GM21367 (cell line): Measurements from ENCODE around the gene SDHA.
"Not testable (repeated sequence)": the region's sequence is repeated elsewhere in the genome, so short reads cannot be mapped to it uniquely, and the experiment has no call there.

Source experiments
- ATAC-seq: cut with Tn5 transposase; IDR thresholded peaks from one replicate; pipeline ENCODE4 v1.9.1; 2021; ENCODE audit not compliant: unreplicated experiment

The SDHA gene

DNA sequence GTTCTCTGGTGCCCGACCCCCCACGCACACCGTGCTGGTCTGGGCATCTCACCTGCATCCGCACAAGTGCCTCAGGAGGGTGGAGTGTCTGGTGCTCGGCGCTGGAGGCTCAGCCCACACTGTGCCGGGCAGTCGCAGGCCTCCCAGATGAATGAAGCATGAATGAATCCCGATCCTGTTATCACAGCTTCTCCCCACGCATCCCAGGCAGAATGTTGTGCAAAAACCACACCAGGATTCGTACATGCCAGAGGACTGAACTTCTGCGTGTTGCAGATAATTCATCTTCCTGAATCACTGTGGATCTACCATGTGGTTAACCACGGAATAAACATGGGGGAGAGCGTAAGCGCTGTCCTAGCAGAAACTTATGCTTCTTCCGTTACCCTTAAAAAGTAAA is 78.8 kb downstream of the SDHA start:
- ATAC-seq, result not testable (repeated sequence)

DNA sequence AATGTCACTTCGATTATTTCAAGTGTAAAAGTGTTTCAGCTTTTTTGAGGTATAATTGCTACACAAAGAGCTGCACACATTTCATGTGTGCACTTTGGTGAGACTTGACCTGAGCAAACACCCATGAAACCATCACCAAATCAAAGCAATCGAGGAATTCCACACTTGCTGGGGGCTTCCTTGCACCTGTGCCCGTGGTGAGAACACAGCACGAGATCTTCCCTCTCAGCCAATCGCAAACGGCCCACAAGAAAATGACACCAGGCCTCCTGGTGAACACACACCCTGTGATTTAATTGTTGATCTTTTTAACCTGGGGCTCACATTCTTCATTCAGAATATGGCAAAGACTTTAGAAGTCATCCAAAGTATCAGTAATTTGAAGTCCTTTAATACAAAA is 79.3 kb downstream of the SDHA start:
- ATAC-seq, result not testable (repeated sequence)

- ATAC-seq, result not testable (repeated sequence)
These were observed 80.0 kb downstream of the SDHA start for GRCh38 chr5:297991-298736.

GRCh38 chr5:298737-299125 is 80.6 kb downstream of the SDHA start:
- no peak for ATAC-seq

DNA sequence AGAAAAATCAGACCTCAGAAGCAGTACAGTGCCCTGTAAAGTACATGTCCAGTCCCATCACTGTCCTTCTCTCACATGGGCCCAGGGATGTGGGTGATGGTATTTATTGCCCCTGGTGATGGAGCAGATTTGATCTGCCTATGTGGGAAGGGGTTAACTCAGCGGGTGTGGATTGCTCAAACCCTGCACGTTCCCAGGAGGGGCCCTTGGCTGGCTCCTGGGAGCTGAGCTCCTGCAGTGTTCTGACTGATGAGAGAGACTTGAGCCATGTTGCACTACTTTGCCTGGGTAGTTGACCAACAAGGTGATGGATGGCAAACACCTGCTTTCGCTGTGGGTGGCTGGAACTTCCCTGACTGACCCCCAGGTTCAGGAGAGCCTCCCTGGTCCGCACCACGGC is 81.8 kb downstream of the SDHA start:
- not testable (repeated sequence) for ATAC-seq

GRCh38 chr5:300691-301435 is 82.7 kb downstream of the SDHA start:
- ATAC-seq, result not testable (repeated sequence)

- not testable (repeated sequence) for ATAC-seq
These were observed 84.3 kb downstream of the SDHA start for GRCh38 chr5:302416-302815.

GRCh38 chr5:302966-303365 is 84.8 kb downstream of the SDHA start:
- ATAC-seq, result no peak

DNA sequence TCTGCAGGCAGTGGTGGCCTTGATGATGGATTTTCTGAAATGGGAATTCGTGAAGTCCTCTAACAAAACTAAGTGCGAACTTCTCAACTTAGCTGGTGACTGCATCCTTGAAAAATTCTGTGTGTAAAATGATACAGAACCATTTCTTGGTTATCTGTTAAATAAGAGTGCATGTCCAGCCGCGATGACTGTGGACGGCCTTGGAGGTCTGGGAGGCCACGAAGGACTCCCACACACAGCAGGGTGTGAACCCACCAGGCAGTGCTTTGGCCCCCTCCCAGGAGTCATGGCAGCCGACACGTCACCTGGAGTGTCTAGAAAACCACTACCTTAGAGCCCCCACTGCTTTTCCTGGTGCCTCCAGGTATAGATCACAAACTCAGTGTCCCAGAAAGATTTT is 85.6 kb downstream of the SDHA start:
- ATAC-seq, result not testable (repeated sequence)

DNA sequence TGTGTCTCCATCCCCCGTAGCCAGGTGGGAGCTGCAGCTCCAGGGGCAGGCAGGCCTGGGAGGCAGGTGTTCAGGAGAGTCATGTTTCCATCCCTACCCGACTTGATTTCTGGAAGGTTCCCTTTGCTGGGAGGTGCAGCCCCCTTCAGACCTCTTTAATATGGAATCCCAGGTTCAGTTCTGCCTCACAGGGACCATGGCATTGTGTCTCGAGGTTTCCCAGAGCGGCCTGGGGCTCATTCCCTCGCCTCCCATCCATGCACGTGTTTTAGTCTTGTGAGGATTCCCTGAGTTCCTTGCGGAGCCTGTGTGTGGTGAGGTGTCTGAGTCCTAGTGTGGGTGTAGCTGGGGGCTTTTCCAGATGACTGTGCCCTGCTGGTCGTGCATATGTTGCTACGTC is 86.9 kb downstream of the SDHA start:
- ATAC-seq, result no peak

- ATAC-seq, result no peak
These were observed 87.3 kb downstream of the SDHA start for GRCh38 chr5:305459-305858.

DNA sequence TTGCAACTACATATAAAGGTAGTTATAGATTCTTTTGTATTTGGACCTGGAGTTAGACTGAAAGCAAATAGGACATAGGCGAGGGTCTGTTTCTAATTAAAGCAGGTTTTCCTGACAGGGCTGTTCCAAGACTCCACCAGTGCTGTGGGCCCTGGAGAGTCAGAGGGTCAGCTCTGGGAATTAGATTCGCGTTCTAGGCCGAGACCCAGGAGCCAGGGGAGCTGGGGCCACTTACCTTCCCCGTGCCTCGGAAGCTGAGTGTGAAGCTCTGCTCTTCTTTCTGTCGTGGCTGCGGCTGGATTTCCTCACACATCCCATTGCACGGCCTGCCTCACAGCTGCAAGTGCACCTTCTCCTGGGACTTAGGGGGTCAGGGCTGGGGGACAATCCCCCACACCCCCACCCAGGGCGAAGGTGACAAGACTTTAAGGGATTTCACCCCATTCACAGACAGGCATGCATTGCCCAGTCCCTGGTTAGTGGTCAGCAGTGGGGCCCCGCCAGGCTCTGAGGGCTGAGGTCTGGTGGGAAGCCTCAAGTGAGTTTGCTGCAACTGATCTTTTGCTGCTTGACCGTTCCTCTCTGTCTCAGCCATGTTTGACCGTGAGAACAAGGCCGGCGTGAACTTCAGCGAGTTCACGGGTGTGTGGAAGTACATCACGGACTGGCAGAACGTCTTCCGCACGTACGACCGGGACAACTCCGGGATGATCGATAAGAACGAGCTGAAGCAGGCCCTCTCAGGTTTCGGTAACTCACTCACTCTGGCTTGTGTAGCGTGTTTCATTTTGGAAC is 88.1 kb downstream of the SDHA start:
- no peak for ATAC-seq
